ENCODE data around the gene LRRC10B.

- TF ChIP-seq, protein P1, sequence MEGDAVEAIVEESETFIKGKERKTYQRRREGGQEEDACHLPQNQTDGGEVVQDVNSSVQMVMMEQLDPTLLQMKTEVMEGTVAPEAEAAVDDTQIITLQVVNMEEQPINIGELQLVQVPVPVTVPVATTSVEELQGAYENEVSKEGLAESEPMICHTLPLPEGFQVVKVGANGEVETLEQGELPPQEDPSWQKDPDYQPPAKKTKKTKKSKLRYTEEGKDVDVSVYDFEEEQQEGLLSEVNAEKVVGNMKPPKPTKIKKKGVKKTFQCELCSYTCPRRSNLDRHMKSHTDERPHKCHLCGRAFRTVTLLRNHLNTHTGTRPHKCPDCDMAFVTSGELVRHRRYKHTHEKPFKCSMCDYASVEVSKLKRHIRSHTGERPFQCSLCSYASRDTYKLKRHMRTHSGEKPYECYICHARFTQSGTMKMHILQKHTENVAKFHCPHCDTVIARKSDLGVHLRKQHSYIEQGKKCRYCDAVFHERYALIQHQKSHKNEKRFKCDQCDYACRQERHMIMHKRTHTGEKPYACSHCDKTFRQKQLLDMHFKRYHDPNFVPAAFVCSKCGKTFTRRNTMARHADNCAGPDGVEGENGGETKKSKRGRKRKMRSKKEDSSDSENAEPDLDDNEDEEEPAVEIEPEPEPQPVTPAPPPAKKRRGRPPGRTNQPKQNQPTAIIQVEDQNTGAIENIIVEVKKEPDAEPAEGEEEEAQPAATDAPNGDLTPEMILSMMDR (IDR thresholded peaks at IDR 0.05): no peak
- TF ChIP-seq POLR2A (IDR thresholded peaks at IDR 0.05): no peak
Measured at GRCh38 chr11:61510974-61511373, 2.4 kb downstream of the LRRC10B start.

All from breast epithelium (tissue), 3 donors.